HG03442 (cell line): ENCODE data around the gene HSH2D.
"Not testable (repeated sequence)": the region's sequence is repeated elsewhere in the genome, so short reads cannot be mapped to it uniquely, and the experiment has no call there.

ENCODE experiments used
- ATAC-seq: cut with Tn5 transposase; IDR thresholded peaks from one replicate; pipeline ENCODE4 v1.9.1; 2021; ENCODE audit warnings: mild to moderate bottlenecking, moderate library complexity; ENCODE audit not compliant: unreplicated experiment

The HSH2D gene

DNA sequence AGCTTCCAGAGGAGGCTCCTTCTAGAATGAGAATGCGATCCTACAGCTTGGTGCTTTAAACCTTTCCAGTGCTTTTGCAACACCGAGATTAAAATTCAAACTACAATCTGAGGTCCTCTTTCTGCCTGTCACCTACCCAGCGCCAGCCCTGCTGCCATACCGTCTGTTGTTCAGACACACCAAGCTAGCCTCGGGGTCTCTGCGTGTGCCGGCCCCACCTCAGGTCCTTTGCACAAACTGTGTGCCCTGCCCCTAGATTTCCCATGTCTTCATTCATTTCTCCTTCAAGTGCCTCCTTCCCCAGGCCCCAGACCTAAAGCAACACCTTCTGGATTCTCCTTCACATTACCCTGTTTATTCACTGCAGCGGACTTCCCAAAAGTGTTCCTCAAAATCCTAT lies 11.1 kb downstream of the HSH2D start:
- ATAC-seq: no peak

DNA sequence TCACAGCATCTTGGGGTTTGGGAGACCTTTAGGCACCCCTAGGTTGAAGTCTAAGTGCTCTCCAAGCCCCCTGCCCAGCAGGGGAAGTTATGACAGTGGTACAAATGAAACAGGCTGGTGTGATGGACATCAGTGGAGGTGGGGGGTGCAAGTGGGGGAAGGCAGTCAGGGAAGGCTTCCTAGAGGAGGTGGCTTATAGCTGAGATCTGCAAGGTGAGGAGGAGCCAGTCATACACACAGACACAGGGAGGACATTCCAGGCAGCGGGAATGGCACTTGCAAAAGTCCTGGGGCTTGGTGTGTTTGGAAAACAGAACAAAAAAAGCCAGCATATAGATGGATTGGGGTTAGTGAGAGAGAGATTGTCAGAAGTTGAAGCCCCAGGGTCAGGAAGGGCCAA lies 11.6 kb downstream of the HSH2D start:
- ATAC-seq: no peak

DNA sequence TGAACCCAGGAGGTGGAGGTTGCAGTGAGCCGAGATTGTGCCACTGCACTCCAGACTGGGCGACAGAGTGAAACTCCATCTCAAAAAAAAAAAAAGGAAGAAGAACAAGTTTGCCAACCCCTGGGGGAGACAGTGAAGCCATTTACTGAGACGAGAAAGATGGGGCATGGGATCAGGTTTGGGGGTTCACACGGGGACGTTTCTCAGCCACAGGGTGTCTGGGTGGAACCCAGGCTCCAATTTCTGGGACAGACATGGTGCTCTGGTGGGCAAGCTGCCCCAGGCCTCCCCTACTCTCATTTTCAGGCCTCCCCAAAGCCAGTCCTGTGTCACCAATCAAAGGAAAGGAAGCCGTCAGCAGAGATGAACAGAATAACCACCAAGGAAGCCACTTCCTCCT lies 13.4 kb downstream of the HSH2D start:
- ATAC-seq: no peak

DNA sequence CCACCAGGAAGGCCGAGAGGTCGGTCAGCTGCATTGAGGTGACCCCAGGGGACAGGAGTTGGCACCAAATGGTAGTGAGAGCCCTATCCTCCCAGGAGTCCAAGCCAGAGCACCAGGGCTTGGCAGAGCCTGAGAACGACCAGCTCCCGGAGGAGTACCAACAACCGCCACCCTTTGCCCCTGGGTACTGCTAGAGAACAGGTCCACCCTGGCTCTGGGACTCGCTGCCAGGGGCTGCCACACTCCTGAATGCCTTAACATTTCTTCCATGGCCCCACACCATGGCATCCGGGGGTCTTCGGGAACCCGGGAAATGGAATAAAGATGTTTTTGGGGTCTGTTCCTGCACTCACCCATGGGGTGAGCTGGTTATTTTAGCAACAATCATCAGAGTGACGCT lies 14.1 kb downstream of the HSH2D start:
- no peak for ATAC-seq

DNA sequence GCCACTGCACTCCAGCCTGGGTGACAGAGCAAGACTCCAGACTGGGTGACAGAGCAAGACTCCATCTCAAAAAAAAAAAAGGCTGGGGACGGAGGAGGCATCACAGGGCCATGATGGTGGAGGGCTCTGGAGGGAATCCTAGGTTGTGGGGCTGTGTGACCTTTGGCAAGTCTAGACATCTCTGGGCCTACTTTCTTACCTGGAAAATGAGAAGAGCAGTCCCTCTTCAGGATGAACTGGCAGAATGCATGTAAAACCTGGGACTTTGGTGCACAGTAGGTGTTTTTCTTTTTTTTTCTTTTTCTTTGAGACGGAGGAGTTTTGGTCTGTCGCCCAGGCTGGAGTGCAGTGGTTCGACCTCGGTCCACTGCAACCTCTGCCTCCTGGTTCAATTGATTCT lies 16.2 kb downstream of the HSH2D start:
- ATAC-seq: no peak

DNA sequence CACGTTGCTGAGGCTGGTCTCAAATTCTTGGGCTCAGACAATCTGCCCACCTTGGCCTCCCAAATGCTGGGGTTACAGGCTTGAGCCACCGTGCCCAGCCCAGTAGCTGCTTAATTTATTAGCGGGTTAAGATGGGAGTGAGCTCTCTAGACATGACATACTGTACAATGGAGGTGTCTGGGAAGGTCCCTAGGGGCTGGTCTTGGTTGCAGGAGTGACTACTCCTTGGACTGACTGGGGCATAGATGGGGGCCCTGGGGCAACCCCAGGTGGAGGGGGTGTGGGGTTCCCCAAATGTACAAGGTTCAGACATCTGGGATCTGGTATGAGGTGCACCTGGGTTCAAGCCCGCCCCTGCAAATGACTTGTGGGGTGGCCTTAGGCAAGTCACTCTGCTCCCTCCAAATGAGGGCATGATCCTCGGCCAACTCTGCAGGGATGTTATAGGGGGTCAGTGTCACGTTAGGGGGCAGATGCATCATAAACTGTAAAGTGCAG lies 17.0 kb downstream of the HSH2D start:
- no peak for ATAC-seq

DNA sequence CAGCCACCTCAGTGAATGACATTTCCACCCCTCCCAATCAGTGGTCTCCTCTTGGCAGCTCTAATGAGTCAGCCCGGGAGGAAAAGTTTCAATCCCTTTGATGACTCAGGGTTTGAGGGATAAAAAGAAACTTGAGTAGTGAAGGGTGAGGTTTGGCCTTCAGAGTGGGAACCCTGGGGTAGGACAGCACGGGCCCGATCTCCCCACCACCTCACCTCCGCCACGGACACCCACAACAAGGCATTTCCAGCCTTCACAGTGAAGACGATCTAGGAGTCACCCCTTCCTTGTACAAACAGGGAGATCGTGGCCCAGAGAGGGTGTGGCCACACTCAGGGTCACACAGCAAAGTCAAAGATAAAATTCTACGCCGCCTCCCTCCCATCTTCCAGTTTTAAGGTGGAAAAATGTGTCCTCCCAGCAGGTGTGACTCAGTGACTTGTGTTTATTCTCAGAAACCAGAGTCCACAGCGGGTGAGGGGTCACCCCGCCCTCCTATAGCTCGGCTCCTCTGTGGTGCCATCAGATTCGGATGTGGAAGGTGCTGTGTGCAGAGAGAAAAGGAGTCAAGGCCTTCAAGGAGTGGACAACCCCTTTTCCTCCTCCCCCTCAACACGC lies 17.6 kb downstream of the HSH2D start:
- no peak for ATAC-seq

DNA sequence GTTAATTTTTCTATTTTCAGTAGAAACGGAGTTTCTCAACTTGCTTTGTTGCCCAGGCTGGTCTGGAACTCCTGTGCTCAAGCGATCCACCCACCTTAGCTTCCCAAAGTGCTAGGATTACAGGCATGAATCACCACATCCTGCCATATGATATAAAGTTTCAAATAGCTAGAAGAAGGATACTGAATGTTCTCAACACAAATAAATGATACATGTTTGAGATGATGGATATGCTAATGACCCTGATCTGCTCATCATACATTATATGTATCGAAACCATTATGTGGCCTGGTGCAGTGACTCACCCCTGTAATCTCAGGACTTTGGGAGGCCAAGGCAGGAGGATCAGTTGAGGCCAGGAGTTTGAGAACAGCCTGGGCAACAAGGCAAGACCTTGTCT lies 18.4 kb downstream of the HSH2D start:
- ATAC-seq: no peak

DNA sequence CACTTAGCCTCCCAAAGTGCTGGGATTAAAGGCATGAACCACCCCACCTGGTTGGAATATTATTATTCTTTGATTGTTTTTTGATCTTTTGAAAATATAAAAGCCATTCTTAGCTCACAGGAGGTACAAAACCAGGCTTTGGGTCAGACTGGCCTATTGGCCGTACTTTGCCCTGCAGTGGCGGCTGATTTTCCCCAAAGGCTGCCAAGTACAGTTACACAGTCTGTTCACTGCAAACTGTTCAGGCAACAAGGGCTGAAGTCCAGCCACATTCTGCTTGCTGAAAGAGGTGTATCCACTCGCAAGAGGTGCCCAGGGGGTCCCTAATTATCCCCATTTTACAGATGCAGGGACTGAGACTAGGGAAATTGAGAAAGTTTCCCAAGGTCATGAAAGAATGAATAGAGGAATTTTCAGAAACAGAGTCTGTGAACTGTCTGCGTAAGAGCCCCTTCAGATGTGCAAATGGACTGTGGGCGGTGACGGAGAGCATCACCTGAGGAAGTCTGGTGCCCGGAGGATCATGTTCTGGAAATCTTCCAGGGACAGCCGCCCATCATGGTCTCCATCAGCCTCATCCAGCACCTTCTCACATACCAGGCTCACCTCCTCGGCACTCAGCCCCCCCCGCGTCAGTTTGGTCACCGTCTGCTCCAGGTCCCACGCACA lies 20.9 kb downstream of the HSH2D start:
- no peak for ATAC-seq

DNA sequence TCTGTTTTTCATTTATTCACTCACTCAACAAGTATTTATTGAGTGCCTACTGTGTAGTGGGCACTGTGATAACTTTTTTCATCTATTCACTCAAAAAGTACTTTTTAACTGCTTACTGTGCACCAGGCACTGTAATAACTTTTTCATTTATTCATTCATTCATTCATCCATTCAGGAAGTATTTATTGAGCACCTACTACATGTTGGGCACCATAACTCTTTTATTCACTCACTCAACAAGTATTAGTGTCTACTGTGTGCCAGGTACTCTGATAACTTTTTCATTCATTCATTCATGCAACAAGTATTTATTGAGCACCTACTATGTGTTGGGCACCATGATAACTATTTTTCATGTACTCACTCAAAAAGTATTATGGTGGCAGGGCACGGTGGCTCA lies 22.9 kb downstream of the HSH2D start:
- ATAC-seq: no peak

DNA sequence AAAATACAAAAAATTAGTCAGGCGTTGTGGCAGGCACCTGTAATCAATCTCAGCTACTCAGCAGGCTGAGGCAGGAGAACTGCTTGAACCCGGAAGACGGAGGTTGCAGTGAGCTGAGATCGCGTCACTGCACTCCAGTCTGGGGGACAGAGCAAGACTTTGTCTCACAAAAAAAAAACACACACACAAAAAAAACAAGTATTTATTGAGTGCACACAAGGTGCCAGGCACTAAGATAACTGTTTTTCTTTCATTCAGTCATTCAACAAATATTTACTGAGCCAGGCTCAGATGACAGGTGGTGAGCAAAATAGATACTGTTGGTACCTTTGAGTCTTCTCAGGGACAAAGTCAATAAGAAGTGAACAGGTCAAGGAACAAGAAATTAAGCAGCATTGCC lies 23.6 kb downstream of the HSH2D start:
- no peak for ATAC-seq

DNA sequence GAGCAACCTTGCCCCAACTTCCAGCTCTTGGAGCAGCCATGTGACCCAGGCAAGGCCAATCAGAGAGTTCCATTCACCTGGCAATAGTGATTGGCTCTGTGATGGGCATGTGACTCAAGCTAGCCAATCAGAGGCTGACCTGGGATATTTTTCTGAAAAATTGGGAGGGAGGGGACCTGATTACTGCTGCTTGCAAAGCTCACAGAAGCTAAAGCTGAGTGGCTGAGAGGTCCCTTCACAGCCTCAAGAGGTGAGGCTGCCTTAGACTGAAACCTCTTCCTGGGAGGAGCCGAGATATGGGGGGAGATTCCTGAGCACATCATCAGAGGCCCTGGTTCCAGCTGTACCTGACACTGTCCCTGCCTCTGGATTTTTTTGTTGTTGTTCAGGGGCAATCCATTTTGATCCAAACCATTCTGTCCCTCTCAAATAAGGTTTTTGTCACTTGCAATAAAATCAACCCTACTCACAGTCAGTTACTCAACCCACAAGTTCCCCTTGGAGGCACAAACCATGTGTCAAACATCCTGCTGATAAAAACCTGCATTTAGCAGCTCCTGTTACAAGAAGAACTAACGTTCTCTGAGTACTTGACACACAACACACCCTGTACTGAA lies 25.1 kb downstream of the HSH2D start:
- no peak for ATAC-seq

DNA sequence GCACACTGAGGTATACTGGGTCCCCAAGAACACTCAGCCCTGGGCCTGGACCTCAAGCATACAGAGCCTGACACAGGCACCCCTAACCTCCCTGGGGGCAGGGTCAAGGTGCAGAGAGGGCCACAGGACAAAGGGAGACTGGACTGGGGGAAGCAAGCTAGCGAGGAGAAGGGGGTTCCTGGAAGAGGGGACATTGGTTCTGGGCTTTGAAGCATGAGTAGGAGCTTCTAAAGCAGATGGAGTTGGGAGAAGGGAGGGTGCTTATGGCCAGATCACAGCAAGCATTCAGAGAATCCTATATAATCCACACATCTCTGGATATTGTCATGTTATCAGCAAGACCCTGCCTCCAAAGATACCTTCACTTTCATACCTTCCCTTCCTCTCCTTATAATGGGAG lies 26.6 kb downstream of the HSH2D start:
- ATAC-seq: no peak

DNA sequence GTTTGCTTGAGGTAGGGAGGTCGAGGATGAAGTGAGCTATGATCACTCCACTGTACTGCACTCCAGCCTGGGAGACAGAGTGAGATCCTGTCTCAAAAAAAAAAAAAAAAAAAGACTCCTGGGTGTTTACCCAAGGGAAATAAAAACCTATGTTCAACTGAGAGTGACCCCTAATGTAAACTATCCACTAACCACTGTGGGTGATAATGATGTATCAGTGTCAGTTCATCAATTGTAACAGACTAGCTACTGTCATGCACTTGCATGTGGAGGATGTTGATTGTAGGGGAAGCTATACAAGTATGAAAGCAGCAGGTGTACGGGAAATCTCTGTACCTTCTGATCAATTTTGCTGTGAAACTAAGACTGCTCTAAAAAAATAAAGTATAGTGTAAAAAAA lies 32.5 kb downstream of the HSH2D start:
- no peak for ATAC-seq

DNA sequence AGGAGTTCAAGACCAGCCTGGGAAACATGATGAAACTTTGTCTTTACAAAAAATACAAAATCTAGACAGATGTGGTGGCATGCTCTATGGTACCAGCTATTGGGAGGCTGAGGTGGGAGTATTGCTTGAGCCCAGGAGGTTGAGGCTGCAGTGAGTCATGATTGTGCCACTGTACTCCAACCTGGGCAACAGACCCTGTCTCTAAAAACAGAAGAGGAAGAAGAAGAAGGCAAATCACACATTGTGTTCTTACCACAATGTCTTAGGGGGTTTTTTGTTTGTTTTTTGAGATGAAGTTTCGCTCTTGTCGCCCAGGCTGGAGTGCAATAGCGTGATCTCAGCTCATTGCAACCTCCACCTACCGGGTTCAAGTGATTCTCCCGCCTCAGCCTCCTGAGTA lies 35.4 kb downstream of the HSH2D start:
- not testable (repeated sequence) for ATAC-seq

DNA sequence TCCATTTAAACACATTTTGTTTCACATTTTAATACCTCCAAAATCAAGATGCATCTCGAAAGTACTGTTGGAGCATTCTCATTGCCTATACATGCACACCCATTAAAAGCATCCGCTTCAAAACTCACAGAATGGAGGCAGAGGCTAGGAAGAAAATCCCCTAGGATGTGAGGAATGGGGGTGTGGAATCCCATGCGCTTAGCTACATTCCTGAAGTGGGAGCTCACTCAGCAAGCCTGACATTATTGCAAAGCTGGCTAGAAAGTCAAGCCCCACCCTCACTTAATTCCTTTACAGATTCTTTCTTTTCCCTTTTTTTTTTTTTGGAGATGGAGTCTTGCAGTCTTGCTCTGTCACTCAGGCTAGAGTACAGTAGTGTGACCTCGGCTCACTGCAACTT lies 37.1 kb downstream of the HSH2D start:
- no peak for ATAC-seq

DNA sequence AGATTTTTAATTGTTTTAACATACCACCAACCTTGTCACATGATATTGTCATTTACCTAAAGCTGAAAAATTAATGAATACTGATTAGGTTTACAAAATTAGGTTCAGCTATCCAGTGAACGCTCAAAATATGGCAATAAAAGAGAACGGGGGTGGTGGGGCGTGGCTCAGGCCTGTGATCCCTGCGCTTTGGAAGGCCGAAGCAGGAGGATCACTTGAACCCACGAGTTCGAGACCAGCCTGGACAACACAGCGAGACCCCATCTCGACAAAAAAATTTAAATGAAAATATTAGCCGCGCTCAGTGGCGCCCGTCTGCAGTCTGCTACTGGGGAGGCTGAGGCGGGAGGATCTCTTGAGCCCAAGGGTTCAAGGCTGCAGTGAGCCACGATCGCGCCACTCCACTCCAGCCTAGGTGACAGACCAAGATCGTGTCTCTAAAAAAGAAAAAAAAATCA lies 41.2 kb downstream of the HSH2D start:
- ATAC-seq: no peak

DNA sequence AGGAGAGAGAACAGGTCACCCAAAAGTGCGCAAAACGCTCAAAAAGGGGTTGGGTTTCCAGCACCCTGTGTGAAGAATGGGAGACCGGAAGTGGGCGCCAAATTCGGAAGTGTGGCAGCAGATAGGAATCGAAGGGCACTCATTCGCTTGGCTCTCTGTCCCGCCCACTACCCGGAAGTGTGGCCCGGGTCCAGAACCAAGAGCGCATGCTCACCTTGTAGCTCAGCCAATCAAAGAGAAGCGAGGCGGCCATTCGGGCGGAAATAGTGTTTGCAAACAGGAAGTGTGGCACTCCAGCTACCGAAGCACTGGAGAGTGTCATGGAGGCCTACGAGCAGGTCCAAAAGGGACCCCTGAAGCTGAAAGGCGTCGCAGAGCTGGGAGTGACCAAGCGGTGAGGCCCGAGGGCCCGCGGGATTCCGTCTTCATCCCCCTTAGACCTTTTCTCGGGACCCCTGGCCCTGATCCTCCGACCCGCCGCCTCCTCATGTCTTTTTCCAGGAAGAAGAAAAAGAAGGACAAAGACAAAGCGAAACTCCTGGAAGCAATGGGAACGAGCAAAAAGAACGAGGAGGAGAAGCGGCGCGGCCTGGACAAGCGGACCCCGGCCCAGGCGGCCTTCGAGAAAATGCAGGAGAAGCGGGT lies 41.8 kb downstream of the HSH2D start, which contains the start of gene FAM32A:
FAM32A (plus strand) TSS at position 288 of the 645 bp plus-strand sequence; CDS start at position 321, 33 bp downstream.
- peak; percentile 92 for ATAC-seq

DNA sequence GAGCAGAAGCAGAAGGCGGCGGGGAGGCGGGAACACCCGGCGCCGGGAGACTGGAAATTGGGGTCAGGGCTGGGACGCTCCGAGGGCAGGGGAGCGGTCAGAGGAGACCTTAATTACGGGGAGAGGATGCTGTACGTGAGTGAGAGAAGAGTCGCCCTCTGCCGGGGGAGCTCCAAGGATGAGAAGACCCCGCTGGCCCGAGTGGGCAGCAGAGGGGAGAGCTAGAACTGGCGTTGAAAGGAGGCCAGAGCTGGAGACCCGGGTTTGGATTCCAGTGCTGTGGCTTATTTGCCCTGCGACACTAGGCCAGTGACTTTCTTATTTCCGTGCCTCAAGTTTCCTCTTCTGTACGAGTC lies 42.3 kb downstream of the HSH2D start:
- no peak for ATAC-seq

DNA sequence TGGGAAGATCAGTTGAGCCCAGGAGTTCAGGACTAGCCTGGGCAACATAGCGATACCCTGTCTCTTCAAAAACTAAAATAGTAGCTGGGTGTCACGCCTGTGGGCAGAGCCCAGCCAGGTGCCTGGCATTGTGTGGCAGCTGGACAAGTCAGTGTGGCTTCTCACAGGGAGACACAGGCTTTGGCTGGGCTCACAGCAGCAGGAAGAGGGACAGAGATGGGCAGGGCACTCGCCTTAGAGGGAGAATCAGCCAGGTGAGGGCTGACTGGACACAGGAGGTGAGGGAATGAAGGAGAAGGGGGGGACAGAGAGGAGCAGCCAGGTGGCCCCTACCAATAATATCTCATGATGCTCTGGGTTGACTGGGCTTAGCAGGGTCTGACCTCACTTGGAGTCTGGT lies 45.0 kb downstream of the HSH2D start:
- no peak for ATAC-seq

DNA sequence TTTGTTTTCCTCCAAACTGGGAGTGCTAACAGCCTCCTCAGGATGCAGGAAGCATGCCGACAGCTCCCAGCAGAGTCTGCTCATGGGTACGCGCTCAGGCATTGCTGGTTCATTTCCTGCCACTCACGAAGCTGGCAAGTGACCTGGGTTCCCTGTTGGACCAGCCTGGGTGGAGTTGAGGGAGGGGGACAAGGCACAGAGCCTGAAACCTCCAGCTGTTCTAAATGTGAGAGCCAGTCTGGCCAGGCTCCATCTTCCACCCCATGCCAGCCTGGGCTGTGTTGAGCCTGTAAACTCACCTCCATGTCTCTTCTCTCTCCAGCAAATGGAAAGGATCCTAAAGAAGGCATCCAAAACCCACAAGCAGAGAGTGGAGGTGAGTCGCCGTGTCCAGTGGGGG lies 46.7 kb downstream of the HSH2D start:
- no peak for ATAC-seq

DNA sequence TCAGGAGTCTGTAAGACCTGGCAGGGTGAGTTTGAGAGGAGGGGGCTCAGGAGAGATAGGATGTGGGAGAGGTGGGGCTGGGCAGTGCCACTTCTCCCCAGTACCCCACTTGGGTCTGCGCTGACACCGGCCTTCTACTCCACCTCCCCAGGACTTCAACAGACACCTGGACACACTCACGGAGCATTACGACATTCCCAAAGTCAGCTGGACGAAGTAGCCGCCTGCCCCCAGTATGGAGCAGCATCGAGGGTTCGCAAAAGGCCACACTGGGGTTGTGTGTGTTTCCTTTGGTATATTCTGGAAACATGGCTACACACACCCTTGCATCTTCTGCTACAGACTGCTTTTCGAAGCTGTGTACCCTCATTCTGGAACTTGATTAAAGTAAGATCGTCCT lies 47.3 kb downstream of the HSH2D start:
- no peak for ATAC-seq
